Right lobe of liver (tissue), 4 donors: Measurements from ENCODE around the gene TMEM8B.

Experiments
- CTCF ChIP-seq, 4 donors: fragments of 200-600 bp in 3 of 4; fragments of 450-650 bp in 1 of 4; IDR thresholded peaks; one replicate each; pipeline versions ENCODE4 v1.5.1 to v1.8.0; 2016 to 2022; ENCODE audit warnings: antibody characterized with exemption in 4 of 4, mild to moderate bottlenecking in 2 of 4
- POLR2A ChIP-seq: fragments of 450-650 bp; IDR thresholded peaks from one replicate; pipeline ENCODE4 v1.6.1; 2017; ENCODE audit warnings: antibody characterized with exemption, mild to moderate bottlenecking
- donor health status: DM: no; HTN: no; CAD: no.
- donor health status: DM: no; HTN: no; CAD: no.
- donor health status: DM: no; HTN: yes; CAD: no.

- TF ChIP-seq CTCF (IDR thresholded peaks at IDR 0.05) (no peak), POLR2A (no peak)
Measured at GRCh38 chr9:35864695-35865255, 35.7 kb downstream of the TMEM8B start.
